ENCODE data around the gene KIF12. TPM values are rescaled to one million over a fixed set of nuclear protein-coding genes. Genes with fewer than 3 reads are reported as not detected.

The KIF12 gene
- total and polyA plus RNA-seq, 2 experiments from 2014 or later = 39.9 to 97.3 TPM

GRCh38 chr9:114119242-114120191 is 20.4 kb upstream of the KIF12 start:
- H3K4me2 ChIP-seq = peak overlapping the region; percentile 45
- no peaks in the 10 kb centered on the region for H3K79me2 ChIP-seq
- H3K4me3 ChIP-seq = no peak overlapping the region
- H3K27me3 ChIP-seq = no peaks in the 10 kb centered on the region
- H3K9me2 ChIP-seq (replicated peaks; ENCODE audit: insufficient read depth) = no peaks in the 10 kb centered on the region
- no peaks in the 10 kb centered on the region for H3K9me3 ChIP-seq (ENCODE audit: low read depth)
- H3K36me3 ChIP-seq (replicated peaks; ENCODE audit: insufficient read depth, low read depth) = no peaks in the 10 kb centered on the region
- H2AFZ ChIP-seq = no peak overlapping the region
- 38% methylated on average over 9 of the region's 9 CpGs for WGBS (ENCODE audit: low lambda C conversion rate, missing lambda C conversion rate)
- H3K4me1 ChIP-seq (ENCODE audit: insufficient read depth) = peaks cover 49% of the 10 kb centered on the region
- TF ChIP-seq EZH2phosphoT487 (IDR thresholded peaks at IDR 0.05; ENCODE audit: low read depth, severe bottlenecking, unreplicated experiment) = no peak
- H4K20me1 ChIP-seq (ENCODE audit: insufficient read depth, poor library complexity, severe bottlenecking) = no peaks in the 10 kb centered on the region
- no peak for DNase-seq (ENCODE audit: low spot score)
- peak overlapping the region; percentile 87 for H3K27ac ChIP-seq

- Histone ChIP-seq H3K4me2 (peak overlapping the region; percentile 4), H3K9me2 (replicated peaks; ENCODE audit: insufficient read depth) (no peaks in the 10 kb centered on the region), H4K20me1 (ENCODE audit: insufficient read depth, poor library complexity, severe bottlenecking) (no peaks in the 10 kb centered on the region), H3K27me3 (no peaks in the 10 kb centered on the region), H3K27ac (peak overlapping the region; percentile 81), H3K4me3 (no peak overlapping the region), H3K4me1 (ENCODE audit: insufficient read depth) (peaks cover 37% of the 10 kb centered on the region), H2AFZ (no peak overlapping the region), H3K36me3 (replicated peaks; ENCODE audit: insufficient read depth, low read depth) (no peaks in the 10 kb centered on the region), H3K79me2 (no peaks in the 10 kb centered on the region), H3K9me3 (ENCODE audit: low read depth) (no peaks in the 10 kb centered on the region)
- TF ChIP-seq CTCF (IDR thresholded peaks at IDR 0.05; ENCODE audit: poor library complexity) (no peak), EZH2phosphoT487 (IDR thresholded peaks at IDR 0.05; ENCODE audit: low read depth, severe bottlenecking, unreplicated experiment) (no peak), EZH2 (IDR thresholded peaks at IDR 0.05; ENCODE audit: borderline replicate concordance) (no peak)
- 40% methylated on average over 21 of the region's 21 CpGs for WGBS (ENCODE audit: low lambda C conversion rate, missing lambda C conversion rate)
- DNase-seq (ENCODE audit: low spot score) = peak; percentile 48
These were observed 19.1 kb upstream of the KIF12 start for GRCh38 chr9:114117996-114118830.

GRCh38 chr9:114117614-114117995 is 18.5 kb upstream of the KIF12 start:
- Histone ChIP-seq H3K4me3 (no peak overlapping the region), H3K79me2 (no peaks in the 10 kb centered on the region), H3K4me1 (ENCODE audit: insufficient read depth) (peaks cover 37% of the 10 kb centered on the region), H3K27ac (peak overlapping the region; percentile 51), H3K9me2 (replicated peaks; ENCODE audit: insufficient read depth) (no peaks in the 10 kb centered on the region), H3K36me3 (replicated peaks; ENCODE audit: insufficient read depth, low read depth) (no peaks in the 10 kb centered on the region), H3K4me2 (no peak overlapping the region), H4K20me1 (ENCODE audit: insufficient read depth, poor library complexity, severe bottlenecking) (no peaks in the 10 kb centered on the region), H3K27me3 (no peaks in the 10 kb centered on the region), H2AFZ (no peak overlapping the region), H3K9me3 (ENCODE audit: low read depth) (no peaks in the 10 kb centered on the region)
- TF ChIP-seq EZH2phosphoT487 (IDR thresholded peaks at IDR 0.05; ENCODE audit: low read depth, severe bottlenecking, unreplicated experiment) (no peak), EZH2 (IDR thresholded peaks at IDR 0.05; ENCODE audit: borderline replicate concordance) (no peak), CTCF (IDR thresholded peaks at IDR 0.05; ENCODE audit: poor library complexity) (no peak)
- 69% methylated on average over 7 of the region's 7 CpGs for WGBS (ENCODE audit: low lambda C conversion rate, missing lambda C conversion rate)
- no peak for DNase-seq (ENCODE audit: low spot score)
